NCI-H460 (cell line): ENCODE data around the gene CS. TPM values are rescaled to one million over a fixed set of nuclear protein-coding genes. Genes with fewer than 3 reads are reported as not detected.
A peak's percentile ranks its signal among the peaks of the same experiment; 100 is the strongest.
"Not testable (repeated sequence)": the region's sequence is repeated elsewhere in the genome, so short reads cannot be mapped to it uniquely, and the experiment has no call there.

ENCODE experiments used
- DNase-seq: peaks from one replicate; pipeline ENCODE4 v3.0.0-alpha.2; 2016; ENCODE audit warnings: low read depth; ENCODE audit errors: extremely low read depth
- polyA plus RNA-seq: library from polyadenylated mRNA; depleted of rRNA; stranded (reverse); fragments of >200 nt; gene quantifications from 2 replicates; pipeline ENCODE4 v1.2.3, GENCODE V29; 2014; cell fraction: nucleus; rRNA removed
- total RNA-seq: library from RNA; depleted of rRNA; stranded (reverse); fragments of >200 nt; shearing (Covaris generic); gene quantifications from 2 replicates; pipeline ENCODE4 v1.2.3, GENCODE V29; 2014; rRNA removed

Gene CS
- total RNA-seq: 141 and 153 TPM in 2 replicates
- 141 and 168 TPM in 2 replicates for polyA plus RNA-seq

DNA sequence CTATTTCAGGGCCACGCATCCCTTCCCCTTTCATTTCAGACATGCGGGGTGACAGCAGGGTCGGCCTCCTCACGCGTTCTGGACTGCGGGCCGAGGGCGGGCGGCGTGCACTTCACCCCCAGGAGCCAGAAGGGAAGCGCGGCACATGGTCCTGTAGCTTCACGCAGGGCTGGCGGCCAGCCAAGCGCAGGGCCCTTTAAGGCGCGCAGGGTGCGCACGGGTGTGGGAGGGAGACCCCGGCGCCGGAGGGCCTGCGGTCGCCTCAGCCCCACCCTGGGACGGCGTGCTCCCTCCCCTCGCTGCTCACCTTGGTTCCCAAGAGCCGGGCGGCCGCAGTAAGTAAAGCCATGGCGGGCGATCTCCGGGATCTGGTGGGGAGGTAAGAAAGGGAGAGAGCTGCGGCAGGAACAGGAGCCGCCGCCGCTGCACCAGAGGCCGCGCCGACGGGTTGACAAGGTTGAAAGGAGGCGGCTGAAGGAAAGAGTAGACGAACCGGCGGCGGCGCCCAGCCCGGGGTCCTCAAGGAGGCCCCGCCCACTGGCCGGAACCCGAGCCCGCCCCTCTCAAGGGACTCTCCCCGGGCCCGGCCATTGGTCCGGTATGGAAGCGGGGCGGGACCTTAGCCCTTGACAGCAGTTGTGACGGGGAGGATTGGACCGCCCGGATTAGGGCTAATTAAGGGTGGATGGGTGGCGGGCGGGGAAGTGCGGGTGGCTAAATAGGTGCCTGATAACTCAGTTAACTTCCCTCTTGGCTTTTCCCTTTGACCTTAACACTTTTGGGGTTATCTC lies at the start of gene CS:
Gene CS (minus strand): TSS at position 478 of the 791 bp plus-strand sequence. CDS start 129 bp downstream, at position 349.
- DNase-seq: peak; percentile 98

DNA sequence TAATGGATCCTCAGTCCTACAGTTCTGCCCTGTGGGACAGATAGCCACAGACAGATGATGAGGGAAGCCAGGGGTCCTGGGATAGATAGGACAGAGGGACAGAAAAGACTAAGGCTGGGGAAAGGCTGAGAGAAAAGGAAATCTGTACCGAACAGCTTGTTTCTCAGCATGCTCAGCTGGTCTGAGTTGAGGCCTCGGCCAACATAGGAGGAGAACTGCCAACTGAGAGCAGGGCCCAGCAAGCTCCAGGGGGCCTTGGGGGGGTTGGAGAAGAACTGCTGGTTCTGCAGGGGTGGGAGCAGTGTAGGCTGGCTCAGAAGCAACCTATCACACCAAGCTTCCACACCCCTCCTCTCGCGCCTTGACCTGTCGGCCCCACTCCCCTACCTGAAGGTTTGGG lies 48.6 kb upstream of the CS start:
- no peak for DNase-seq

DNA sequence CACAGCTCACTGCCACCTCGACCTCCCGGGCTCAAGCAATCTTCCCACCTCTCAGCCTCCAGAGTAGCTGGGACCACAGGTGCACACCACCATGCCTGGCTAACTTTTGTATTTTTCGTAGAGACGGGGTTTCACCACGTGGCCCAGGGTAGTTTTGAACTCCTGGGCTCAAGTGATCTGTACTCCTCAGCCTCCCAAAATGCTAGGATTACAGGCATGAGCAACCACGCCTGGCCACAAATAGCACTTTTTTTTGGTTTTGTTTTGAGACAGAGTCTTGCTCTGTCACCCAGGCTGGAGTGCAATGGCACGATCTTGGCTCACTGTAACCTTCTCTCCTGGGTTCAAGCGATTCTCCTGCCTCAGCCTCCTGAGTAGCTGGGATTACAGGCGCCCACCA lies 47.1 kb upstream of the CS start:
- not testable (repeated sequence) for DNase-seq

DNA sequence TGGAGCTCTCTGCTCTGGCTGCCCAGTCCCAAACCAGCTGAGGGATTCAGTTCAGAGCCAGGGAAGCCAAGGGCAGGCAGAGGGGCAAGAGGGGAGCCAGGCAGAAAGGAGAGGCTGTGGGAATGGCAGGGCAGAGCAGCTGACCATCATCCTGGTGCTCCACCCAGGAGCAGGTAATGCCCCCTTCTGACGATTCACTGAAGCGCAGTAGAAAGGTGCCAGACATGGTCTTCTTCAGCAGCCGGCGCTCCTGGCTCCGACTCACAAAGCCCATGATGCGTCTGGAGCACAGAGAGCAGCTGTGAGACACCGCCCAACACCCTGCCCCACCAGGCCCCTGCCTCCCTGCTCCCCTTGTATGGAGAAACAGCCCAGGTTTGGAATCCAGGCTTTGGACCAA lies 46.5 kb upstream of the CS start:
- DNase-seq: no peak

DNA sequence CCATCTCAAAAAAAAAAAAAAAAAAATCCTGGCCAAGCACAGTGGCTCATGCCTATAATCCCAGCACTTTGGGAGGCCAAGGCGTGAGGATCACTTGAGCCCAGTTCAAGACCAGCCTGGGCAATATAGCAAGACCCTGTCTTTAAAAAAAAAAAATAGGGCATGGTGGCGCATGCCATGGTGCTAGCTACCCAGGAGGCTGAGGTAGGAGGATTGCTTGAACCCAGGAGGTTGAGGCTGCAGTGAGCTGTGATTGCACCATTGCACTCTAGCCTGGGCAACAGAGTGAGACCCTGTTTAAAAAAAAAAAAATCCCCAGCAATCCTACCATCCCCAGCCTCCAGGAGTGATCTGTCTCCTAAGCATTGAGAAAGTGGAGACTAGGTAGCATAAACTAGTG lies 42.2 kb upstream of the CS start:
- DNase-seq: not testable (repeated sequence)

DNA sequence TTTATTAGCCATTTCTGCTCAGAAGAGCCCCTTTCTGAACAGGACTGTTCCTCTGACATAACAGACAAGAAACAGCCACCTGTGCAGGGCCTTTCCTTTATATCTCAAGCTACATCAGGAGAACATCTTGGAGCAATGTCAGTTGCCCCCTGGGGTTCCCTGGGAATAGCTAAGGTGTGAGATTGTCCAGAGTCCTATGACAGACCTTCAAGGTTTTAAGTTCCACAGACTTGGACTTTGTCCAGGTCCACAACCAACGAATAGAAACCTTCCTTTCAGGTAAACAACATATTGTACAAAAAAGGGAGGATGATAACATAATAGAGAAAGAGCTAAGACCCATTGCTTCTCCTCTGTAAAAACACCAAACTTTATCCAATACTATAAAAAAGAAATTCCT lies 41.5 kb upstream of the CS start:
- DNase-seq: no peak

DNA sequence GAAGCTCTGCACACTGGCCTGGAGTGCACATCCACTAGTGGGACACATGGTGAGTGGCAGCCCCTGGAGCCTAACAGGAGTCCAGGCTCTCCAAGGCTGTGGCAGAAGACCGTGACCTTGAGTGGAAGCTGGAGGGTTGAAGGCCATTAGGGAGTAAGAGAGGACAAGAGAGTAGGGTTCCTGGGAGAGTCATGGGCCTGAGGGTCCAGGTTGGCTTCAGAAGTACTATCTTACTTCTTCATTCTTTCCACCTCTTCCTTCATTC lies 39.0 kb upstream of the CS start:
- no peak for DNase-seq

DNA sequence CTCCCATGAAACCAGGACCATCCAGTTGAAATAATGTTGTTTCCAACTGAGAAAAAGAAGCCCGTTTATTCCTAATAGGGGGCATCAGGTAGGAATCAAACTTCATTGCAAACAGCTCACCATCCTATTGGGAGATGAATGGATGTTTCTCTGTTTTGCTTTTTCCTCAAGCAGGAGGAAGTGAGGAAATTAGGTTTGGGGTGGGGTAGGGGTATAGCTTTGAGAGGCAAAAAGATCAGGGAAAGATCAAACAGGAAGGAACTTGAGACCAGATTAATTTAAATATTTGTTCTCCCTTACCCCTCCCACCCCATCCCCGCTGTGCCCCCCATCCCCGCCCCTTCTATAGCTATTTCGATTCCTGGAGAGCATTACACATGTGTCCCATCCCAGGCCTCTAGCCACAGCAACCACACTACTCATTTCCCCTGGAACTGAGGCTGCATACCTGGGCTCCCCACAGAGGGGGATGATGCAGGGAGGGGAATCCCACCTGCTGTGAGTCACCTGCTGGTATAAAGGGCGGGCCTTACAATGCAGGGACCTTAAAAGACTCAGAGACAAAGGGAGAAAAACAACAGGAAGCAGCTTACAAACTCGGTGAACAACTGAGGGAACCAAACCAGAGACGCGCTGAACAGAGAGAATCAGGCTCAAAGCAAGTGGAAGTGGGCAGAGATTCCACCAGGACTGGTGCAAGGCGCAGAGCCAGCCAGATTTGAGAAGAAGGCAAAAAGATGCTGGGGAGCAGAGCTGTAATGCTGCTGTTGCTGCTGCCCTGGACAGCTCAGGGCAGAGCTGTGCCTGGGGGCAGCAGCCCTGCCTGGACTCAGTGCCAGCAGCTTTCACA lies 38.4 kb upstream of the CS start, which contains the start of gene IL23A:
Gene IL23A (plus strand): TSS at position 577 of the 850 bp plus-strand sequence. CDS start 161 bp downstream, at position 738.
- DNase-seq: no peak

DNA sequence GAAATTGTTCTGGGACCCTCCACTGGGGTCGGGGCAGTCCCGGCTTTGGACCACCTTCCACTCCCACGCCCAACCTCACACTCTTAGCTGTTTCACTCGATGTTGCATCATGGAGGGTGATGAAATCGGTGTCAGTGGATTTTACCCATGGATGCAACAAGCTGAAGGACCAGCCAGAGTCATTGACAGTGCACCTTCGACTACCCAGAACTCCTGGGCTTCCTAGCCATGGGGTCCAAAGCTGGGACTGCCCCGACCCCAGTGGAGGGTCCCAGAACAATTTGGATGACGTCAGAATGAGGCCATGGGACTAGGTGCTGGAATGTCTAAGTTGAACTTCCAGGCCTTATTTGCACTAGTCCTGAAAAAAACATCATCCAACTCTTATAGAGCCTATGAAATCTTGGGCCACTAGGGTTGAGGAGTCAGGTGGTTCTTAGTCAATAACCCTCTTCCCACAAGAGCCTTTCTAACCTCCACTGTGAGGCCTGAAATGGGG lies 37.7 kb upstream of the CS start:
- DNase-seq: no peak

DNA sequence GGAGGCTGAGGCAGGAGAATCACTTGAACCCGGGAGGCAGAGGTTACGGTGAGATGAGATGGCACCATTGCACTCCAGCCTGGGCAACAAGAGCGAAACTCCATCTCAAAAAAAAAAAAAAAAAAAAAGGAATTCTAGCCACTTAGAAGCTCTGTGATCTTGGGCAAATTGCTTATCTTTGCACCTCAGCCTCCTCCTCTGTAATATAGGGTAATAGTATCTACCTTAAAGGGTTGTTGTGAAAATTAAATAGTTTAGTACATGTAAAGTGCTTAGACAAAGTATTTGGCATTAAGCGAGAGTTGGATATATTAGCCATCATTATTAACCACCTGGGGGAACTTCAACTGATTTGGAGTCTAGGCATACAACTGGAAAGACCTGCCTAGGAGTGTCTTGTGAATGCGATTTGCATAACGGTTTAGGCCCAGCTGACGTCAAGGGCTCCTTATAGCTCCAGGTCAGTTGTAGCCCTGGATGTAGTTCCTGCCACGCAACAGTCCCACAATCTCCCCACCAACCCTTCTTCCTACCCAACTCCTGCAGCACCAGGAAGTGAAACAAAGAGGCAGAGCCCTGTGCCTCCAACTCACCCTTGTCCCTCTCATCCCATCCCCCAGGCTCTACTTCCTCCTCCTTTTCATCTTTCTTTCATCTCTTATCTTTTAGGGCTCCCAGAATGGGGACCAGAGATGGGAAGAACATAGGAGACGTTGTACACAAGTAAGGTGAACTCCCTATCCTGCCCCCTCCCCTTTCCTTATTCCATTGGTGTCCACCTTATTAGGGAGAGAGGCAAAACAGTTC lies 36.4 kb upstream of the CS start:
- no peak for DNase-seq

DNA sequence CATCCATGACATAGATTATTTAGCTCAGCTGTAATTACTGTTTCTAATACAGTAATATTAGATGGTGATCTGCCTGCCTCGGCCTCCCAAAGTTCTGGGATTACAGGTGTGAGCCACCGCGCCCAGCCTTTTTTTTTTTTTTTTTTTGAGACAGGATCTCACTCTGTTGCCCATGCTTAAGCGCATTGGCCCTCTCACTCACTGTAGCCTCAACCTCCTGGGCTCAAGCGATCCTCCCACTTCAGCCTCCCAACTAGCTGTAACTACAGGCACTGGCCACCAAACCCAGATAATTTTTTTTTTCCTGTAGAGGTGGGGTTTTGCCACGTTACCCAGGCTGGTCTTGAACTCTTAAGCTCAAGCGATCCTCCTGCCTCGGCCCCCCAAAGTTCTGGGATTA lies 35.4 kb upstream of the CS start:
- not testable (repeated sequence) for DNase-seq

DNA sequence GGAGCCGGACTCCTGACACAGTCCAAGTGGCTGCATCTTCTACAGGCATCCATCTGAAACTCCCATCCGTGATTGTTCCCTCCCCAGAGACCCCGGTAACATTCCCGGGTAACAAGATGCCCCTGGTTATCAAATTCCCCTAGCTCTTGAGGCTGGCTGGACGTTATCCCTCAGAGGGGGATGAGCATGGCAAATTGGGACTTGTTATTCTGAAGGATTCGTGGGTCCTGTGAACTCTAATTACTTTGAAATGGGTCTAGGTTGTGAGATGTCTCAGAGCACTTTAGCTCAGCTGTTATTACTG lies 34.3 kb upstream of the CS start:
- no peak for DNase-seq

DNA sequence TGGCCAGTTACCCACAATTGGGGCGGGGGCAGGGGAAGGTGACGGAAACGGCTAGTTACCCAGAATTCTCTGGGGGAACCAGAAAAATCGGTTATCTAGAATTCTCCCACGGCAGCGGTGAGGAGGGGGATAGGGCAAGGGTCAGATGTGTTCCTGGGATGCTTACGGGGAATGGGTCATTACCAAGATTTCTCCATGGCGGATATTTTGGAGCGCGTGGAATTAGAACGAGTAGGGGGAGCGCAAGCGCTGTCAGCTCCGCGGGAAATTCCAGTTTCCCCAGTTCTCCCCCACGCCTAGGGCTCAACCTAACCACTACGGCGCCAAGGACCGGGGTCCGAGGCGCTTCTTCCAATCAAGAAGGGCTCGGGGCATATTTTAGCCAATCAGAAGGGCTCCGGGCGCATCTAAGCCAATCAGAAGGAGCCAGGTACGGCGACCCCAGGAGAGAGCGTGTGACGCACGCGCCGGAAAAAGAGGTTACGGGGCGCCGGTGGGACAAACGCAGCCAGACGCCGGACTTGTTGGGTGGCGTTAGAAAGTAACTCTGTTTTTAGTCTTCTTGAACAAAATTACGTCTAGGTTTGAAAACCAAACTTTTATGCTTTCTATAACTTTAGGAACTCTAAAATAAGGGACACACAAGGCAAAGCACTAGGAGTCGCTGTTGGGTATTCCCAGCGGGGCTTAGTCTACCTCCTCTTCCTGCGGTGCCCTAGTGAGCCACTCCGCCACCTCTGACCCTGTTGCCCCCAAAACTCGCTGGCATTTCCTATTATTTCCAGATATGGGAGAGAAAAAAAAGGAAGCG lies 33.8 kb upstream of the CS start, which contains the start of gene PAN2:
Gene PAN2 (minus strand): TSS at position 322 of the 811 bp plus-strand sequence. CDS start 906 bp downstream, outside the sequence.
- peak; percentile 97 for DNase-seq

DNA sequence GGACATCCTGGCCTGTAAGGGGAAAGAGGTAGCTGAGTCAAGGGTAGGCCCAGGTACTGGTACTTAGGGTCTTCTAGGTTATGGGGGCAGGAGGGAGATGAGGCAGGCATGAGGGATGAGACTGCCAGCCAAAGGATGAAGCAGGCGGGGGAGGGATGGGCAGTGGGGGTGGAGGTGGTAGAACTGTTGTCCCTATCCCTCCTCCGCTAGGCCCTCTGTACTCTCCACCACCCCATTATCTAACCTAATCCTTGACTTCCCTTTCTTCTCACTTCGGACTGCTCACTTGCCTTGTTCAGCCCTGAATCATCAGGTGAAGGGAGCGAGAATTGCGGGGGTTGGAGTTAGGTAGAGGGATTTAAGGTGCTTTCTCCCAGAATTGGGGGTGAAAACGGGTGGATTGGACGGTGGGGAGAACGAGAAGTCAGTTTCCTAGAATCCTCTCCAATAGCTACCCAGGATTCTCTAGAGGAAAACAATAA lies 33.1 kb upstream of the CS start:
- DNase-seq: no peak

DNA sequence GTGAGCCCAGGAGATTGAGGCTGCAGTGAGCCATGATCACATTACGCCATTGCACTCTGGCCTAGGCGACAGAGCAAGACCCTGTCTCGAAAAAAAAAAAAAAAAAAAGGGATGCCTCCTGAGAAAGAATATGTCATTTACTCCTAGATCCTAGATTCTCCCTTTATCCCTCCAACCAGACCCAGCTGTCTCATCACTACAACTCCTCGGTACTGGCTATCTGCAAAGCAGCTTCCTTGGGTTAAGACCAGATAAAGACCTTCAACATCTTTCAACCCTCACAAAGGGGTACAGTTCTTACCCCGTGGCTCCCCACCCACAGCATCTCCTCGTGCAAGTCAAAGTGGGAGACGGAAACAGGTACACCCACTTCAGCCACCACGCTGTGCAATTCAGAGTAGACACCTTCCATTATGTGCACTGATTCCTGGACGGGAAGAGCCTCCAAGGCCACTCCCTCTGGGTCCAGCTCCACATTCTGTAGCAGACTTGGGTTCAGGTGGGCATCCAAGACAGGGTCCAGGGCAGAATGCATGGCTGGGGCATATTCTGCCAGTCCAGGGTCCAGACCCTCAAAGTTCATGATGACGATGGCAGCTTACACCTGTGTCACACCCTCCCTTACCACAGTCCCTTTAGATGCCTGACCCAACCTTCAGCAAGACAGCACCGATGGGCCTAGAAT lies 32.5 kb upstream of the CS start:
- no peak for DNase-seq

DNA sequence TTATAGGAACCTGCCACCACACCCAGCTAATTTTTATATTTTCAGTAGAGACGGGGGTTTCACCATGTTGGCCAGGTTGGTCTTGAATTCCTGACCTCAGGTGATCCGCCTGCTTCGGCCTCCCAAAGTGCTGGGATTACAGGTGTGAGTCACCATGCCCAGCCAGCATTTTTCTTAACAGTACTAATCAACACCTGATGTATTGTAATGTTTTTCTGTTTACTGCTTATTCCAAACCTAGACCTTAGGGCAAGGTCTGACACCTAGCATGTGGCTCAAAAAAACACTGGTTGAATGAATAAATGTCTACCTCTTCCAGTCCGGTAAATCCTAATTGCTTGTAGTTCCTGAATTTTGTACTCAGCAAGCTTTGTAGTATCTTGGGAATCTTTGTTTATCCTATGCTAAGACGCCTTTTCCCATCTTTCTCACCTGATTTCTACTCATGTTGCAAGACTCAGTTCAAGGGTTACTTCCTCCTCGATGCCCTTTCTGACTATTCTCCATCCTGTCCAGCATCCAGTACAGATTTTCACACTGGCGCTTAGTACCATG lies 30.9 kb upstream of the CS start:
- no peak for DNase-seq

DNA sequence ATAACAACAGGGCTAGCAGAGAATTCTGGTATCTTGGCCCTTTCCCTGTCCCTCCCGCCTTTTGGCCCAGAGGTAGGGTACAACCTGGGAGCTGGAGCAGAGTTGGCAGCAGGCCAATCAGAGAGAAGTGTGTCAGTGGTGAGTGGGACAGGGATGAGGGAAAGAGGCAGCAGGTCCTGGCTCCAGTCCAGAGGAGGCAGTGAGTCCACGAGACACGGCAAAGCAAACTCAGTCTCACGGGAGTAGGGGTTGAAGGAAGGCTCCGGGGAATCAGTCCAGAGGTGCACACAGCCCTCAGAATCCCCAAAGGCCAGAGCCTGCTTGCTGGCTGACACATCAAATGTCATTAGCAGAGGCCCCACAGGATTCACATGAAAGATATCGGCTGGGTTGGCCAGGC lies 26.4 kb upstream of the CS start:
- DNase-seq: no peak

DNA sequence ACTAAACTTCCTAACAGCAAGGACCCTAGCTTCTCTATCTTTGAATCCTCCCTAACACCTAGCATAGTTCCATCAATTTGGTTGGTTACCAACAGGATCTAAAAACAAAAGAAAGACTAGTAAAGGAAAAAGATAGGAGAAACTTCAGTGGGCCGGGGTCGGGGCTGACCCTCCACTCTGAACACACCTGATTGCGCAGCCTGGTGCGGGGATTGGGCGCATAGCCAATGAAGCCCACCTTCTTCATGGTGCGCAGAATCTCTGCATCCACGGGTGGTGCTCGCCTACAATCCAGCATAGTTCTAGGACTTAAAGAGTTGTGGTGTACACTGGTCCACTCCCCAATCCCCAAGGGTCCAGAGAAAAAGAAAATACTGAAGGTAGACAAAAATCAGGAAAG lies 26.0 kb upstream of the CS start:
- DNase-seq: no peak

DNA sequence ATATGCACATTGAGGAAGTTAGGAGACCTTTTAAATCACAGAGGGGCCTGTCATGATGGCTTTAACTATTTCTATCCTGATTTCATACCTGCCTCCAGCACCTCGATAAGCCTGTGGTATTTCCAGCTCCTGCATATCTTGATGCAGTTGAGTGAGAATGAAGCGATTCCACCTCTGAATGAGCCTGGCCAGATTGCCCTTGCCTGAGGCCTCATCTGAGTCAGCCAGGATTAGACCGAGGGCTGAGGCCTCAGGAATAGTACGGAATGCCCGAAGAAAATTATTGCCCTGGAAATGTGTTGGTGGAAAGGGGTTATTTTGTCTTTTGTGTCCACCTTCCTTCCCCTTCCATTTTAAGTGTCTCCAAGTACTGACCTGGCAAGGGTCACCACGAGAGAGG lies 24.1 kb upstream of the CS start:
- no peak for DNase-seq
